ENCODE measurements around the gene NUDCD3.

Gene NUDCD3

GRCh38 chr7:44398511-44398911 lies 91.9 kb downstream of the NUDCD3 start:
- peak in 1 of 2 experiments; percentile 19 for DNase-seq

- no peak for DNase-seq
These were observed 93.4 kb downstream of the NUDCD3 start for GRCh38 chr7:44396931-44397545.

GRCh38 chr7:44396496-44396895 lies 94.0 kb downstream of the NUDCD3 start:
- no peak for DNase-seq

GRCh38 chr7:44395067-44395466 lies 95.4 kb downstream of the NUDCD3 start:
- peak; percentile 7 to 69 for DNase-seq

- DNase-seq: no peak
These were observed 95.8 kb downstream of the NUDCD3 start for GRCh38 chr7:44394636-44395035.

- DNase-seq: no peak
These were observed 96.4 kb downstream of the NUDCD3 start for GRCh38 chr7:44394112-44394447.

GRCh38 chr7:44393238-44394111 lies 97.0 kb downstream of the NUDCD3 start:
- no peak for DNase-seq

GRCh38 chr7:44392618-44393010 lies 97.8 kb downstream of the NUDCD3 start:
- no peak for DNase-seq

GRCh38 chr7:44391746-44392617 lies 98.5 kb downstream of the NUDCD3 start:
- DNase-seq: no peak

- DNase-seq: no peak
These were observed 99.3 kb downstream of the NUDCD3 start for GRCh38 chr7:44391171-44391570.

- no peak for DNase-seq
These were observed 99.8 kb downstream of the NUDCD3 start for GRCh38 chr7:44390701-44391100.

GRCh38 chr7:44388089-44388970 lies 102.1 kb downstream of the NUDCD3 start:
- no peak for DNase-seq

- no peak for DNase-seq
These were observed 103.1 kb downstream of the NUDCD3 start for GRCh38 chr7:44387389-44387788.

- no peak for DNase-seq
These were observed 104.1 kb downstream of the NUDCD3 start for GRCh38 chr7:44386139-44386913.

GRCh38 chr7:44385434-44386138 lies 104.9 kb downstream of the NUDCD3 start:
- no peak for DNase-seq

- no peak for DNase-seq
These were observed 105.6 kb downstream of the NUDCD3 start for GRCh38 chr7:44384586-44385433.

GRCh38 chr7:44383566-44383965 lies 106.9 kb downstream of the NUDCD3 start:
- DNase-seq: no peak

GRCh38 chr7:44382459-44383265 lies 107.8 kb downstream of the NUDCD3 start:
- DNase-seq: no peak

Data from NCI-H524 (cell line).